ENCODE results near the gene RBL2. TPM values are rescaled to one million over a fixed set of nuclear protein-coding genes. Genes with fewer than 3 reads are reported as not detected.
"Not testable (repeated sequence)": the region's sequence is repeated elsewhere in the genome, so short reads cannot be mapped to it uniquely, and the experiment has no call there.

The RBL2 gene
- polyA plus RNA-seq, 1 donor, result 123 TPM

- DNase-seq, result not testable (repeated sequence)
Observed at GRCh38 chr16:53539346-53539745, 105.1 kb downstream of the RBL2 start.

- not testable (repeated sequence) for DNase-seq
Observed at GRCh38 chr16:53539759-53540718, 105.8 kb downstream of the RBL2 start.

Other genes with a start within 250 kb of the RBL2 start
- 53.3 TPM for gene AKTIP, start 68.7 kb downstream of the RBL2 start, polyA plus RNA-seq (ENCODE audit: insufficient read length)